Gastrocnemius medialis (tissue), 4 donors: ENCODE measurements around the gene SLC35B1. TPM values are rescaled to one million over a fixed set of nuclear protein-coding genes. Genes with fewer than 3 reads are reported as not detected.
A peak's percentile ranks its signal among the peaks of the same experiment; 100 is the strongest.

ENCODE experiments used
- ATAC-seq, 2 donors: fragments of 150-250 bp; one replicate each; pipeline ENCODE4 v1.9.1; 2016
- DNase-seq, 2 donors: peaks; one replicate each; pipeline ENCODE4 v3.0.0-alpha.2; 2019
- H3K27ac ChIP-seq, 4 donors: fragments of 200-600 bp; sonication (generic); 1 replicate in 1 of 4; 2 replicates in 3 of 4; pipeline ENCODE4 v1.5.1; 2016 to 2018; ENCODE audit warnings: mild to moderate bottlenecking in 2 of 4, moderate library complexity in 1 of 4
- H3K27me3 ChIP-seq, 3 donors: fragments of 200-600 bp; sonication (generic) in 2 of 3; 1 replicate in 1 of 3; 2 replicates in 2 of 3; pipeline versions ENCODE4 v1.5.1 to v1.6.0; 2016 to 2019; ENCODE audit warnings: mild to moderate bottlenecking in 1 of 3, moderate library complexity in 1 of 3
- H3K36me3 ChIP-seq, 2 donors: fragments of 200-600 bp; sonication (generic) in 1 of 2; one replicate each; pipeline ENCODE4 v1.5.1; 2017 to 2018
- H3K4me1 ChIP-seq, 2 donors: fragments of 200-600 bp; sonication (generic) in 1 of 2; one replicate each; pipeline ENCODE4 v1.5.1; 2016 to 2017; ENCODE audit warnings: mild to moderate bottlenecking in 2 of 2
- H3K4me3 ChIP-seq, 4 donors: fragments of 200-600 bp; sonication (generic) in 3 of 4; 1 replicate in 1 of 4; 2 replicates in 3 of 4; pipeline ENCODE4 v1.5.1; 2016 to 2019; ENCODE audit warnings: mild to moderate bottlenecking in 2 of 4
- H3K9me3 ChIP-seq, 3 donors: fragments of 200-600 bp; sonication (generic) in 2 of 3; 1 replicate in 1 of 3; 2 replicates in 2 of 3; pipeline ENCODE4 v1.5.1; 2016 to 2019
- POLR2A ChIP-seq, 2 donors: fragments of 450-650 bp; IDR thresholded peaks; one replicate each; pipeline ENCODE4 v1.6.1; 2017; ENCODE audit warnings: antibody characterized with exemption in 2 of 2, mild to moderate bottlenecking in 2 of 2, moderate library complexity in 2 of 2
- in situ Hi-C, 4 donors: fragments of 200-750 bp; cut with MboI; loops; one replicate each; pipeline versions ENCODE4 v1.15.0 to v1.8.0; 2017; ENCODE audit warnings: low sequenced_read_pairs in 4 of 4
- intact Hi-C: fragments of 100-400 bp; cut with DNase I; formaldehyde crosslinking; loops from one replicate; pipeline ENCODE4 v1.15.1; 2023; ENCODE audit warnings: low total_unique reads
- total RNA-seq, 4 donors: library from RNA; depleted of rRNA; stranded (reverse); fragments of >200 nt; gene quantifications; one replicate each; pipeline versions ENCODE4 v1.1.0 to v1.2.3, GENCODE V29; 2016
- TF ChIP-seq, protein P1 (sequence below), 5 experiments: fragments of 450-650 bp in 3 of 5; fragments of 200-600 bp in 2 of 5; sonication (generic) in 2 of 5; IDR thresholded peaks in 4 of 5; conservative IDR thresholded peaks in 1 of 5; 1 replicate in 4 of 5; 2 replicates in 1 of 5; pipeline ENCODE4 v1.5.1; 2016 to 2019; ENCODE audit warnings: antibody characterized with exemption in 5 of 5, mild to moderate bottlenecking in 3 of 5, moderate library complexity in 3 of 5

SLC35B1 gene, protein sequence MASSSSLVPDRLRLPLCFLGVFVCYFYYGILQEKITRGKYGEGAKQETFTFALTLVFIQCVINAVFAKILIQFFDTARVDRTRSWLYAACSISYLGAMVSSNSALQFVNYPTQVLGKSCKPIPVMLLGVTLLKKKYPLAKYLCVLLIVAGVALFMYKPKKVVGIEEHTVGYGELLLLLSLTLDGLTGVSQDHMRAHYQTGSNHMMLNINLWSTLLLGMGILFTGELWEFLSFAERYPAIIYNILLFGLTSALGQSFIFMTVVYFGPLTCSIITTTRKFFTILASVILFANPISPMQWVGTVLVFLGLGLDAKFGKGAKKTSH
- total RNA-seq: 10 to 100 TPM; 62.7 to 99.0 (median 84.5) TPM

DNA sequence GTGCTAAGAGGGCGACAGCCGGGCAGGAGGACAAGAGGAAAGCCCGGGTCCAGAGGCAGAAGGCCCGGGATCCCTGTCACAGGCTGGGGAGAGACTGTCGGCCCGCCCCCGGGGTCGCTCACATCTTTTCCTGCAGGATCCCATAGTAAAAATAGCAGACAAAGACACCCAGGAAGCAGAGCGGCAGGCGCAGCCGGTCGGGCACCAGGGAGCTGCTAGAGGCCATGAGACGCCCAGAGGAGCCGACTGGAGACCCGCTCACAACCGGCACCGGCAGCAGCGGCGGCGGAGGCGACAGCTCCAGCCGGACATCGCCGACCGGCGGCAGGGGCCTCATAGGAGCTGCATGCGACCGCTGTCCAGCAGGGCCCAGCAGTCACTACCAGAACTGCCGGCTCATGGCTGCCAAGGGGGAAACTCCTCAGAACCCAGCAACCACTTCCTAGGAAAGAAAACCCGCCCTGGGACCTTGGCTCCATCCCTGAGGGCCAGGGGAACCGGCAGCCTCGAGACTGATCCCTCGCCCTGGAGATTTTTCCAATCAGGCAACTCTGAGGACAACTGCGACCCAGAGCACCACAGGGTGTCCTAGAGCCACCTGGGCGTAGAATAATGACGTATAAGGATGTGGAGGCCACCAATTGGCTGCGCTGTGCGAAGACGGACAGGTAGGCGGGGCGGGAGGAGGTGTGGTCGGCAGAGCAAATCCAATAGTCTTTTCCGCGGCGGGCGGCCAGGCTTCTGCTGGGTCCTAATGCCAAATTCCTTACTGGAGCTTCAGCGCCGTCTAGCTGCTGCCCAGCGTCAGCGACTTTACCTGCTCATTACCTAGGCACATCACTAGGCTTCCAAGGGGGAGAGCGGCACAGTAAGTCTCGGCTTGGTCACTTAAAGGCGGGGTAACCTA, at the start of gene SLC35B1:
Gene SLC35B1 (minus strand): TSS at position 357 of the 907 bp plus-strand sequence. CDS start 131 bp downstream, at position 226.
- H3K4me1 ChIP-seq: peaks cover 21 to 24% of the 10 kb centered on the region in 2 donors
- H3K9me3 ChIP-seq: no peaks in the 10 kb centered on the region
- ATAC-seq (peak; percentile 99), DNase-seq (peak; percentile 99)
- H3K36me3 ChIP-seq: peaks cover 0 to 31% of the 10 kb centered on the region in 2 donors
- intact Hi-C loops: loop anchor here (1.0 to 10.0 kb wide), 5 partner anchors 54 to 293 kb away; partner anchors contain the start of genes FAM117A, KAT7, NGFR and PHB1
- peak within 1 kb of the TSS; percentile 87 to 96 (median 94) for H3K27ac ChIP-seq
- TF ChIP-seq POLR2A (IDR thresholded peaks at IDR 0.05): peak; percentile 65 to 82
- TF ChIP-seq, protein P1, sequence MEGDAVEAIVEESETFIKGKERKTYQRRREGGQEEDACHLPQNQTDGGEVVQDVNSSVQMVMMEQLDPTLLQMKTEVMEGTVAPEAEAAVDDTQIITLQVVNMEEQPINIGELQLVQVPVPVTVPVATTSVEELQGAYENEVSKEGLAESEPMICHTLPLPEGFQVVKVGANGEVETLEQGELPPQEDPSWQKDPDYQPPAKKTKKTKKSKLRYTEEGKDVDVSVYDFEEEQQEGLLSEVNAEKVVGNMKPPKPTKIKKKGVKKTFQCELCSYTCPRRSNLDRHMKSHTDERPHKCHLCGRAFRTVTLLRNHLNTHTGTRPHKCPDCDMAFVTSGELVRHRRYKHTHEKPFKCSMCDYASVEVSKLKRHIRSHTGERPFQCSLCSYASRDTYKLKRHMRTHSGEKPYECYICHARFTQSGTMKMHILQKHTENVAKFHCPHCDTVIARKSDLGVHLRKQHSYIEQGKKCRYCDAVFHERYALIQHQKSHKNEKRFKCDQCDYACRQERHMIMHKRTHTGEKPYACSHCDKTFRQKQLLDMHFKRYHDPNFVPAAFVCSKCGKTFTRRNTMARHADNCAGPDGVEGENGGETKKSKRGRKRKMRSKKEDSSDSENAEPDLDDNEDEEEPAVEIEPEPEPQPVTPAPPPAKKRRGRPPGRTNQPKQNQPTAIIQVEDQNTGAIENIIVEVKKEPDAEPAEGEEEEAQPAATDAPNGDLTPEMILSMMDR (IDR thresholded peaks at IDR 0.05 in 4 of 5, conservative IDR thresholded peaks at IDR 0.05 in 1 of 5): peak; percentile 54 to 77 (median 68)
- peak within 1 kb of the TSS; percentile 84 to 99 (median 93) for H3K4me3 ChIP-seq
- in situ Hi-C loops: loop anchor here in 2 of 4 donors (5.0 to 25.0 kb wide), 3 partner anchors 74 to 296 kb away; partner anchors contain the start of genes KAT7 (in 1 of the 2) and PHB1 (in 1 of the 2)
- H3K27me3 ChIP-seq: no peaks in the 10 kb centered on the region

DNA sequence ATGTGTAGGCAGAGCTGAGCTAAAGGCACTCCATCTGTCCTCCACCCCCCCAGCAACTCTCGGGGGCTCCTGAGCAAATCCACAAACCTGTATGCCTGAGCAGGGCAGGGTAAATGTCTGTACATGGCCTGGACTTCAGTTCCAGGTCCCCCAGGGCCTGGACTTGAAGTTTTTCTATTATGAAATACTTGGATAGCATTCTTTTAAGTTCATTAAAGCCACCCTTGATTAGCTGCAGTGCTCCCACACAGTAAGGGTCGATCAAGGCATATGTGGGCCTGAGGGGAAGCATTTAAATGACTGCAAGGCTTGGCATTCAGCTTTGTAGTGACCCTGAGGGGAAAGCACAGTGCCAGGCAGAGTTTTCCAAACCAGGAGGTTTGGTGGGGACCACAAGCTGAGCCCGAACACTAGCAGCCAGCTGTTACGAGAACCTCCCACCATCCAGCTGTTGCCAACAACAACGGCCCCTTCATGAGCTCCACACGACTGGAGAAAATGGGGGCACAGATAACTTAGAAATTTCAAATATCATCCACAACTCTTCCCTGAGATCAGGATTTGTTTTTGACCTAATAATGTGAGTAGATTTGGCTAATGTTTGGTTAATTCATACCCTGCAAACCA, 49.5 kb upstream of the SLC35B1 start:
- peak in 1 of 2 donors; percentile 27 for ATAC-seq
- Histone ChIP-seq H3K9me3 (no peaks in the 10 kb centered on the region), H3K4me3 (no peak overlapping the region), H3K4me1 (no peaks in the 10 kb centered on the region), H3K27me3 (no peaks in the 10 kb centered on the region), H3K36me3 (no peaks in the 10 kb centered on the region), H3K27ac (no peak overlapping the region)
- TF ChIP-seq, protein P1 (IDR thresholded peaks at IDR 0.05 in 4 of 5, conservative IDR thresholded peaks at IDR 0.05 in 1 of 5): no peak
- no peak for TF ChIP-seq POLR2A (IDR thresholded peaks at IDR 0.05)
- in situ Hi-C loops: no loop called here
- intact Hi-C loops: no loop called here
- no peak for DNase-seq

DNA sequence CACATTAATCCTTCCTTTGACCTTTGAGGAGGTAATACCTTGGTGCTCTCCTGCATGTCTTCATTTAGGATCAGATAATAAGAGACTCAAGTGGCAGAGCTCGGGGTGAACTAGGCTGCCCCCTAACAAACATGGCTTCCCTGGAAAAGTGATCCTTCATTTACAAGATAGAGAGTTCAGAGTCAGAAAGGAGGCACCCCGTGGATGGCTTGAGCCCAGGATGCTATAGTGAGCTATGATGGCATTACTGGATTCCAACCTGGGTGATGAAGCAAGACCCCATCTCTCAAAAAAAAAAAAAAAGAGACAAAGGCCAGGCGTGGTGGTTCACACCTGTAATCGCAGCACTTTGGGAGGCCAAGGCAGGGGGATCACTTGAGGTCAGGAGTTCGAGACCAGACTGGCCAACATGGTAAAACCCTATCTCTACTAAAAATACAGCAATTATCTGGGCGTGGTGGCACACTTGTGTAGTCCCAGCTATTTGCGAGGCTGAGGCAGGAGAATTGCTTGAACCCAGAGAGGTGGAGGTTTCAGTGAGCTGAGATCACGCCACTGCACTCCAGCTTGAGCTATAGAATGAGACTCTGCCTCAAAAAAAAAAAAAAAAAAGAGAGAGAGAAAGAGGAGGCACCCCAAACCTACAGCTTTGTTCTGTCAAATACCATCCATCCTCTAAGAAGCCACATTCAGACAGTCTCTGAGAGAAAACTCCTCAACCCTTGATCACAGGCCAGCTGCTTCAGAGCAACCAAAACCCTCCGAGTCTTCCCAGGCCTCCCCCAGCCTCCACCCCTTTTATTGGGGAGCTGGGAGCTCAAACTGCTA, 48.8 kb upstream of the SLC35B1 start:
- no peaks in the 10 kb centered on the region for H3K9me3 ChIP-seq
- in situ Hi-C loops (no loop called here), intact Hi-C loops (no loop called here)
- no peaks in the 10 kb centered on the region for H3K4me1 ChIP-seq
- H3K4me3 ChIP-seq: no peak overlapping the region
- H3K36me3 ChIP-seq: no peaks in the 10 kb centered on the region
- TF ChIP-seq POLR2A (IDR thresholded peaks at IDR 0.05): no peak
- TF ChIP-seq, protein P1 (IDR thresholded peaks at IDR 0.05 in 4 of 5, conservative IDR thresholded peaks at IDR 0.05 in 1 of 5): no peak
- DNase-seq (no peak), ATAC-seq (no peak)
- no peaks in the 10 kb centered on the region for H3K27me3 ChIP-seq
- H3K27ac ChIP-seq: no peak overlapping the region
